OCI-LY1 (cell line): ENCODE results near the gene FRMD7.
"Not testable (repeated sequence)": the region's sequence is repeated elsewhere in the genome, so short reads cannot be mapped to it uniquely, and the experiment has no call there.

Experiments used
- H2AFZ ChIP-seq: fragments of 200-600 bp; sonication (generic), shearing (Covaris generic); 2 replicates; pipeline ENCODE4 v1.6.0; 2014; ENCODE audit warnings: antibody characterized with exemption, mild to moderate bottlenecking, low read length
- H3F3A ChIP-seq: fragments of 200-600 bp; sonication (generic), shearing (Covaris generic); 2 replicates; pipeline ENCODE4 v1.6.0; 2014; ENCODE audit warnings: mild to moderate bottlenecking, antibody characterized with exemption, low read length, moderate library complexity; ENCODE audit not compliant: insufficient read depth
- H3K27ac ChIP-seq: fragments of 200-600 bp; sonication (generic); 2 replicates; pipeline ENCODE4 v1.5.1; 2014; ENCODE audit warnings: low read length, mixed run types, mild to moderate bottlenecking, low read depth; ENCODE audit not compliant: poor library complexity, severe bottlenecking
- H3K27me3 ChIP-seq: fragments of 200-600 bp; sonication (generic); 2 replicates; pipeline ENCODE4 v1.6.0; 2014; ENCODE audit warnings: antibody characterized with exemption, mild to moderate bottlenecking, low read length, moderate library complexity; ENCODE audit not compliant: insufficient read depth
- H3K36me3 ChIP-seq: fragments of 200-600 bp; sonication (generic); 2 replicates; pipeline ENCODE4 v1.6.1; 2014; ENCODE audit warnings: mild to moderate bottlenecking, antibody characterized with exemption, low read length, moderate library complexity, mixed read lengths; ENCODE audit not compliant: insufficient read depth
- H3K4me1 ChIP-seq: fragments of 200-600 bp; sonication (generic); 2 replicates; pipeline ENCODE4 v1.5.1; 2014; ENCODE audit warnings: mild to moderate bottlenecking, low read length, moderate library complexity; ENCODE audit not compliant: insufficient read depth, severe bottlenecking
- H3K4me2 ChIP-seq: fragments of 200-600 bp; sonication (generic), shearing (Covaris generic); 2 replicates; pipeline ENCODE4 v1.6.1; 2014; ENCODE audit warnings: low read length
- H3K4me3 ChIP-seq: fragments of 200-600 bp; sonication (generic); 2 replicates; pipeline ENCODE4 v1.5.1; 2014; ENCODE audit warnings: low read length, low read depth, mild to moderate bottlenecking, mixed read lengths; ENCODE audit not compliant: poor library complexity, severe bottlenecking
- H3K79me2 ChIP-seq: fragments of 200-600 bp; shearing (Covaris generic); 2 replicates; pipeline ENCODE4 v1.6.1; 2016; ENCODE audit warnings: mixed run types, low read length, mixed read lengths; ENCODE audit not compliant: insufficient read depth
- H3K9ac ChIP-seq: fragments of 200-600 bp; sonication (generic), shearing (Covaris generic); 2 replicates; pipeline ENCODE4 v1.6.1; 2014; ENCODE audit warnings: mild to moderate bottlenecking, low read length, mixed read lengths
- H3K9me2 ChIP-seq: fragments of 200-600 bp; sonication (generic), shearing (Covaris generic); 2 replicates; pipeline ENCODE4 v1.6.1; 2014; ENCODE audit warnings: low read depth, mild to moderate bottlenecking, low read length, mixed read lengths
- H3K9me3 ChIP-seq: fragments of 200-600 bp; shearing (Covaris generic); 2 replicates; pipeline ENCODE4 v1.6.1; 2014; ENCODE audit warnings: low read length, mixed read lengths
- H4K20me1 ChIP-seq: fragments of 200-600 bp; sonication (generic), shearing (Covaris generic); 2 replicates; pipeline ENCODE4 v1.6.0; 2016; ENCODE audit warnings: mild to moderate bottlenecking, low read length; ENCODE audit not compliant: insufficient read depth
- EZH2 ChIP-seq: fragments of 200-600 bp; sonication (generic), shearing (Covaris generic); IDR thresholded peaks from 2 replicates; pipeline ENCODE4 v1.8.0; 2017; ENCODE audit warnings: borderline replicate concordance, mixed run types, mild to moderate bottlenecking, antibody characterized with exemption, low read length, moderate library complexity, mixed read lengths
- TF ChIP-seq, protein P1 (sequence below): fragments of 200-600 bp; sonication (generic), shearing (Covaris generic); IDR thresholded peaks from 2 replicates; pipeline ENCODE4 v1.5.1; 2017; ENCODE audit warnings: mild to moderate bottlenecking, antibody characterized with exemption, low read length, moderate library complexity, mixed read lengths

FRMD7 gene

DNA sequence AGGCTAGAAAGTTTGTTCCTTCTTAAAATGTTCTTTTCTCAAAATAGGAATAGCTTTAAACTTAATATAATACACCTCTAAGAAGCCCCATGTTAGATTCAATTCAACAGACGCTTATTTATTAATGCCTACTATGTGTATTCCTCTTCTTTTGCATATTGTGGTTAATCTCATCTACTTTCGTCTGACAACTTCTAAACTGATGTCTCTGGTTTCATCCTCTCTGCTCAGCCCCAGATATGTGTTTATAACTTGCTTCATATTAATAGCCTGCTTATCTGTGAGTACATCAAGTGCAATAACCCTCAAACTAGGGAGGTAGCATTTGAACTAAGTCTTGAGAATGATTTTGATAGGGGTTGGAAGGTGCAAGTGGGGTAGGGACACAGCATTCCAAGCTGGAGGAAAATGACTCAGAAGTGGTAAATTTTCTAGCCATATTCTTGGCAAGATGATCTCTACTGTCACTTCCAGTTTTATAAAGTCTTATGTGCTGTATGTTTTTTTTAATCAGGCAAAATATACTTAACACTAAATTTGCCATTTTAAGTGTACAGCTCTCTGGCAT, 67.8 kb downstream of the FRMD7 start:
- H3F3A ChIP-seq: no peaks in the 10 kb centered on the region
- H3K4me2 ChIP-seq: no peak overlapping the region
- no peaks in the 10 kb centered on the region for H4K20me1 ChIP-seq
- TF ChIP-seq, protein P1, sequence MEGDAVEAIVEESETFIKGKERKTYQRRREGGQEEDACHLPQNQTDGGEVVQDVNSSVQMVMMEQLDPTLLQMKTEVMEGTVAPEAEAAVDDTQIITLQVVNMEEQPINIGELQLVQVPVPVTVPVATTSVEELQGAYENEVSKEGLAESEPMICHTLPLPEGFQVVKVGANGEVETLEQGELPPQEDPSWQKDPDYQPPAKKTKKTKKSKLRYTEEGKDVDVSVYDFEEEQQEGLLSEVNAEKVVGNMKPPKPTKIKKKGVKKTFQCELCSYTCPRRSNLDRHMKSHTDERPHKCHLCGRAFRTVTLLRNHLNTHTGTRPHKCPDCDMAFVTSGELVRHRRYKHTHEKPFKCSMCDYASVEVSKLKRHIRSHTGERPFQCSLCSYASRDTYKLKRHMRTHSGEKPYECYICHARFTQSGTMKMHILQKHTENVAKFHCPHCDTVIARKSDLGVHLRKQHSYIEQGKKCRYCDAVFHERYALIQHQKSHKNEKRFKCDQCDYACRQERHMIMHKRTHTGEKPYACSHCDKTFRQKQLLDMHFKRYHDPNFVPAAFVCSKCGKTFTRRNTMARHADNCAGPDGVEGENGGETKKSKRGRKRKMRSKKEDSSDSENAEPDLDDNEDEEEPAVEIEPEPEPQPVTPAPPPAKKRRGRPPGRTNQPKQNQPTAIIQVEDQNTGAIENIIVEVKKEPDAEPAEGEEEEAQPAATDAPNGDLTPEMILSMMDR: no peak
- no peak for TF ChIP-seq EZH2
- no peaks in the 10 kb centered on the region for H3K9me3 ChIP-seq
- peak overlapping the region; percentile 23 for H3K27ac ChIP-seq
- no peaks in the 10 kb centered on the region for H3K79me2 ChIP-seq
- H3K27me3 ChIP-seq: no peaks in the 10 kb centered on the region
- H3K4me3 ChIP-seq: no peak overlapping the region
- H3K4me1 ChIP-seq: peaks cover 12% of the 10 kb centered on the region
- H3K36me3 ChIP-seq: peaks cover 38% of the 10 kb centered on the region; the same call in 1 of the 2 replicates
- H2AFZ ChIP-seq: no peak overlapping the region
- no peaks in the 10 kb centered on the region for H3K9me2 ChIP-seq
- H3K9ac ChIP-seq: no peak overlapping the region

DNA sequence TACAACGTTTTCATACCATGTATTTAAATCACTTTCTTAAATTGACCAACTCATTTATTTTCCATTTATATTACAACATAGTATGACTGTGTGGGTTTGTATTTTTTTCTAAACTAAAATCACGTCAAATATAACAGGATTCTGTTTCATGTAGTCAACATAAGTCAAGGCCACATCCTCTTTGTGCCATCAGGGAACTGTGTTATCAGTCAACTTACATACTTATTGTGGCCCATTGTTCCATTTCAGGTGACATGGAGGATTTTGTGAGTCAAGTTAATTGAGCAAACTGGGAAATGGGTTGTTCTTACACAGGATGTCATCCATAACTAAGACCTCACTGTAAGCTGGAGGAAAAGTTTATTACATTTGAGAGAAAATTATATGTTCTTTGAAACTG, 68.8 kb downstream of the FRMD7 start:
- H3K27me3 ChIP-seq: no peaks in the 10 kb centered on the region

DNA sequence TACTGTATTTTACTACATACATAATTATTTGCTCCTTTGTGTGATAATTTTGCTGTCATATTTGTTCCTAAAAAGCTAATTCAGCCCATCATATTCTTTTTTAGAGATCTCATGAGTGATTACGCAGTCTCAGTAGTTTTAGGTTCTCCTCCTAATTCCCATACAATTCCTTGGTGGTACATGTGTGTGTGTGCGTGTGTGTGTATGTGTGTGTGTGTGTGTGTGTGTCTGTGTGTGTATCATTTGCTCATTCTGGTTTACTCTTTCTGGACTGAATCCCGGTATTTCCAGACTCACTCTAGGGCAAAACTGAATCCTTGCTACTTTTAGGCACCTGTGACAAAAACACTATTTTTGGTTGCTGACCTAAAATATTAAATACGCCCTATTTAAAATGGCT, 69.8 kb downstream of the FRMD7 start:
- Histone ChIP-seq H3K27me3 (no peaks in the 10 kb centered on the region), H3K4me1 (peaks cover 13% of the 10 kb centered on the region), H2AFZ (no peak overlapping the region), H3K9me2 (no peaks in the 10 kb centered on the region), H3K27ac (no peak overlapping the region), H3K36me3 (peaks cover 29% of the 10 kb centered on the region; the same call in 1 of the 2 replicates), H3F3A (no peaks in the 10 kb centered on the region), H3K4me3 (no peak overlapping the region), H3K79me2 (peaks cover 4% of the 10 kb centered on the region; the same call in 1 of the 2 replicates), H3K9me3 (no peaks in the 10 kb centered on the region), H3K9ac (no peak overlapping the region), H4K20me1 (no peaks in the 10 kb centered on the region), H3K4me2 (no peak overlapping the region)
- TF ChIP-seq EZH2: no peak
- TF ChIP-seq, protein P1: no peak

More for the DNA sequence above, 68.8 kb downstream of the FRMD7 start:
- TF ChIP-seq, protein P1: no peak
- Histone ChIP-seq H3F3A (no peaks in the 10 kb centered on the region), H3K4me1 (peaks cover 12% of the 10 kb centered on the region), H3K4me2 (no peak overlapping the region), H3K4me3 (no peak overlapping the region), H3K36me3 (peaks cover 34% of the 10 kb centered on the region; the same call in 1 of the 2 replicates), H3K9me2 (no peaks in the 10 kb centered on the region), H2AFZ (no peak overlapping the region), H3K9me3 (no peaks in the 10 kb centered on the region), H3K79me2 (no peaks in the 10 kb centered on the region), H3K27ac (no peak overlapping the region), H4K20me1 (no peaks in the 10 kb centered on the region), H3K9ac (no peak overlapping the region)

DNA sequence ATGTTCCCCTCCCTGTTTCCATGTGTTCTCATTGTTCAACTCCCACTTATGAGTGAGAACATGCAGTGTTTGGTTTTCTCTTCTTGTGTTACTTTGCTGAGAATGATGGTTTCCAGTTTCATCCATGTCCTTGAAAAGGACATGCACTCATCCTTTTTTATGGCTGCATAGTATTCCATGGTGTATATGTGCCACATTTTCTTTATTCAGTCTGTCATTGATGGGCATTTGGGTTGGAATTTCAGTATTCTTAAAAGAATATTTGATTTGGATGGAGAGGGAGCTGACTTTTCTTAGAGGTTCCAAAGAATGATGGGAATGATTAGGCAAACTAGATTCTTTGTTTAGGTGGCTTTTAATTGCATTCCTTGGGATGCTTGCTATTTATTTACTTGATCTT, 76.0 kb downstream of the FRMD7 start:
- not testable (repeated sequence) for H3K27me3 ChIP-seq, H2AFZ ChIP-seq, H3K4me2 ChIP-seq, H4K20me1 ChIP-seq, H3K9me2 ChIP-seq, H3K4me1 ChIP-seq, H3K27ac ChIP-seq, H3F3A ChIP-seq, H3K9me3 ChIP-seq, H3K4me3 ChIP-seq, H3K9ac ChIP-seq
- Histone ChIP-seq H3K79me2 (peaks cover 30% of the 10 kb centered on the region), H3K36me3 (peaks cover 15% of the 10 kb centered on the region)
